GM12878 (cell line): Measurements from ENCODE around the gene RACK1. TPM values are rescaled to one million over a fixed set of nuclear protein-coding genes. Genes with fewer than 3 reads are reported as not detected.

Experiments used
- CBX3 ChIP-seq: fragments of 200-600 bp; sonication (generic); IDR thresholded peaks from 2 replicates; pipeline ENCODE4 v1.6.1; 2016; ENCODE audit warnings: low read depth, borderline replicate concordance
- CBX5 ChIP-seq: sonication (generic); IDR thresholded peaks from 2 replicates; pipeline ENCODE4 v1.6.1; 2016; ENCODE audit warnings: low read depth, moderate library complexity, mild to moderate bottlenecking, inconsistent platforms
- EGR1 ChIP-seq, 2 experiments: IDR thresholded peaks; 1 replicate in 1 of 2; 2 replicates in 1 of 2; pipeline ENCODE4 v1.6.1; 2011 to 2012; ENCODE audit warnings: low read depth in 2 of 2, low read length in 2 of 2, borderline replicate concordance in 1 of 2, mild to moderate bottlenecking in 1 of 2, moderate library complexity in 1 of 2
- HCFC1 ChIP-seq: fragments of 150-350 bp; IDR thresholded peaks from 2 replicates; pipeline ENCODE4 v1.6.1; 2014; ENCODE audit warnings: low read length
- IRF4 ChIP-seq: IDR thresholded peaks from 2 replicates; pipeline ENCODE4 v1.6.1; 2011; ENCODE audit warnings: low read depth, low read length
- MEF2B ChIP-seq: fragments of 450-650 bp; IDR thresholded peaks from 2 replicates; pipeline ENCODE4 v1.6.1; 2018; ENCODE audit warnings: mild to moderate bottlenecking, moderate library complexity; ENCODE audit not compliant: partially characterized antibody, poor library complexity, severe bottlenecking
- POLR2AphosphoS5 ChIP-seq: IDR thresholded peaks from 2 replicates; pipeline ENCODE4 v1.6.1; 2011; ENCODE audit warnings: mild to moderate bottlenecking, low read length, inconsistent platforms
- RAD21 ChIP-seq: IDR thresholded peaks from 2 replicates; pipeline ENCODE4 v1.6.1; 2011; ENCODE audit warnings: mild to moderate bottlenecking, low read depth, low read length, moderate library complexity; ENCODE audit not compliant: insufficient read depth
- SIN3A ChIP-seq: IDR thresholded peaks from 2 replicates; pipeline ENCODE4 v1.6.1; 2012; ENCODE audit warnings: low read depth, low read length, improper control_type of control experiment
- SMARCA5 ChIP-seq: fragments of 450-650 bp; IDR thresholded peaks from 2 replicates; pipeline ENCODE4 v1.6.1; 2017; ENCODE audit warnings: mild to moderate bottlenecking
- SPI1 ChIP-seq: IDR thresholded peaks from 2 replicates; pipeline ENCODE4 v1.6.1; 2011; ENCODE audit warnings: low read depth, mild to moderate bottlenecking, low read length, moderate library complexity, borderline replicate concordance; ENCODE audit not compliant: insufficient read depth
- SREBF2 ChIP-seq: IDR thresholded peaks from 2 replicates; pipeline ENCODE4 v1.6.1; 2012; ENCODE audit warnings: mild to moderate bottlenecking, low read length
- STAT3 ChIP-seq: IDR thresholded peaks from 2 replicates; pipeline ENCODE4 v1.6.1; 2011; ENCODE audit warnings: low read depth, low read length, improper control_type of control experiment
- TCF7 ChIP-seq: IDR thresholded peaks from 2 replicates; pipeline ENCODE4 v1.6.1; 2014; ENCODE audit warnings: antibody characterized with exemption, borderline replicate concordance
- polyA plus RNA-seq, 11 experiments: library from polyadenylated mRNA; depleted of rRNA in 4 of 11; unstranded in 6 of 11; stranded (reverse) in 5 of 11; fragments of >200 nt; fragmentation: Nextera tagmentation in 4 of 11; fragmentation: Illumina TruSeq in 1 of 11; extraction: Ambion mirVana in 4 of 11; extraction: Trizol in 1 of 11; gene quantifications; 1 replicate in 1 of 11; 2 replicates in 10 of 11; pipeline versions ENCODE4 v1.2.1 to v1.2.3, GENCODE V29; 2011 to 2016; ENCODE audit warnings: inconsistent platforms in 2 of 11, missing spikeins in 2 of 11, low read depth in 1 of 11
- total RNA-seq, 4 experiments: library from RNA; depleted of rRNA in 3 of 4; stranded (reverse); fragments of >200 nt in 3 of 4; fragmentation: Illumina TruSeq in 1 of 4; extraction: Trizol in 1 of 4; gene quantifications; 2 replicates each; pipeline versions ENCODE4 v1.2.1 to v1.2.3, GENCODE V29; 2013 to 2021
- TF ChIP-seq, protein P1 (sequence below): IDR thresholded peaks from 2 replicates; pipeline ENCODE4 v1.6.1; 2012; ENCODE audit warnings: low read depth, low read length, improper control_type of control experiment
- TF ChIP-seq, protein P2 (sequence below): IDR thresholded peaks from 2 replicates; pipeline ENCODE4 v1.6.1; 2011; ENCODE audit warnings: low read depth, mild to moderate bottlenecking, low read length, moderate library complexity, borderline replicate concordance; ENCODE audit errors: extremely low read depth
- TF ChIP-seq, protein P3 (sequence below): fragments of 450-650 bp; IDR thresholded peaks from 2 replicates; pipeline ENCODE4 v1.6.1; 2017; ENCODE audit warnings: low read depth, mild to moderate bottlenecking, moderate library complexity
- TF ChIP-seq, protein P4 (sequence below): fragments of 450-650 bp; IDR thresholded peaks from 2 replicates; pipeline ENCODE4 v1.6.1; 2017; ENCODE audit warnings: borderline replicate concordance
- TF ChIP-seq, protein P5 (sequence below): fragments of 450-650 bp; IDR thresholded peaks from 2 replicates; pipeline ENCODE4 v1.6.1; 2016; ENCODE audit warnings: mild to moderate bottlenecking
- TF ChIP-seq, protein P6 (sequence below), 3 experiments: IDR thresholded peaks in 2 of 3; conservative IDR thresholded peaks in 1 of 3; 2 replicates each; pipeline ENCODE4 v1.5.1; 2011; ENCODE audit warnings: low read depth in 3 of 3, low read length in 3 of 3, mild to moderate bottlenecking in 3 of 3, control low read depth in 2 of 3, moderate library complexity in 2 of 3, inconsistent platforms in 1 of 3, mixed read lengths in 1 of 3; ENCODE audit not compliant: control insufficient read depth in 2 of 3, insufficient read depth in 1 of 3; ENCODE audit errors: extremely low read depth in 1 of 3
- TF ChIP-seq, protein P7 (sequence below): IDR thresholded peaks from 2 replicates; pipeline ENCODE4 v1.6.1; 2012; ENCODE audit warnings: low read depth, low read length, improper control_type of control experiment

RACK1 gene
- total and polyA plus RNA-seq, 10 of the 15 experiments (the other 5 are each of a cell fraction or from before 2014, with no cell fraction given), result 1,365 to 6,584 (median 4,167) TPM

DNA sequence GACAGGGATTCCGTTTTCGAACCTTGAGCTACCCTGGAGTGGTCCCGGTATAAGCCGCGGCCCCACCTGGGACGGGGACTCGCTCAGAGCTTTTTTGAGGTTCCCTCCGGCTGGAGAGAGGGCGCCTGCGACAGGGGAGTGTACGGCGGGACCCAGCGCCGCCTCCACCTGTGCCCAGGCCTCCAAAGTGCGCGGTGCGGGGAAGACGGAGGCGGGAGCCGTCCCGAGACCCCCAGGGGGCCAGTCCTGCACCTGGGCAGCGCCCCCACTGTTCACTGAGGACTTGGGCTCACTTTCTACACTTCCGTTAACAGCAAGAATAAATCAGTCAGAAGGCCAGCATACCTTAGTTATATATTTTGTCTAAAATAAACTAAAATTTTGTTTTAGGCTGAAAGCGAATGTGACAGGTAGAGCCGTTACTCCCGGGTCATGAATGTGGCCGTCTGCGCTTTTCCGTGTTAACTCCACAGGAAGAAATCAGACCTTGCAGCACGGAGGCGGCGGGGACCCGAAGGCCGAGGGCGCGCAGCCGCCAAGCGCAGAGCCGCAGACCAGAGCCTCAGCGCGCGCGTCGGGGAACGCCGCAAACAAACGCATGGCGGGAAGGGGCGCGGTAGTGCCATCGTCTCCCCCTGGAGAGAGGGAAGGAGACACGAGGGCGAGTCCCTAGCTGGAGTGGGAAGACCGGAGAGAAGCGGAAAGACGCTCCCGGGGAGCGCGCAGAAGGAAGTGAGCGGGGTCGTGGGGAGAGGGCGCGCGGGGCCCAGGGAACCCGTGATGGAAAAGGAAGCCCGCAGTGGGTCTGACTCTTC is 52.8 kb downstream of the RACK1 start (continued):
- no peak for TF ChIP-seq SREBF2
- no peak for TF ChIP-seq POLR2AphosphoS5
- TF ChIP-seq, protein P1, sequence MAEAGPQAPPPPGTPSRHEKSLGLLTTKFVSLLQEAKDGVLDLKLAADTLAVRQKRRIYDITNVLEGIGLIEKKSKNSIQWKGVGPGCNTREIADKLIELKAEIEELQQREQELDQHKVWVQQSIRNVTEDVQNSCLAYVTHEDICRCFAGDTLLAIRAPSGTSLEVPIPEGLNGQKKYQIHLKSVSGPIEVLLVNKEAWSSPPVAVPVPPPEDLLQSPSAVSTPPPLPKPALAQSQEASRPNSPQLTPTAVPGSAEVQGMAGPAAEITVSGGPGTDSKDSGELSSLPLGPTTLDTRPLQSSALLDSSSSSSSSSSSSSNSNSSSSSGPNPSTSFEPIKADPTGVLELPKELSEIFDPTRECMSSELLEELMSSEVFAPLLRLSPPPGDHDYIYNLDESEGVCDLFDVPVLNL, result peak; percentile 22; the same call in 1 of the 2 replicates
- TF ChIP-seq STAT3, result no peak
- TF ChIP-seq SPI1, result no peak; the same call in 1 of the 2 replicates
- TF ChIP-seq, protein P2, sequence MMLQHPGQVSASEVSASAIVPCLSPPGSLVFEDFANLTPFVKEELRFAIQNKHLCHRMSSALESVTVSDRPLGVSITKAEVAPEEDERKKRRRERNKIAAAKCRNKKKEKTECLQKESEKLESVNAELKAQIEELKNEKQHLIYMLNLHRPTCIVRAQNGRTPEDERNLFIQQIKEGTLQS, result no peak
- TF ChIP-seq, protein P3, sequence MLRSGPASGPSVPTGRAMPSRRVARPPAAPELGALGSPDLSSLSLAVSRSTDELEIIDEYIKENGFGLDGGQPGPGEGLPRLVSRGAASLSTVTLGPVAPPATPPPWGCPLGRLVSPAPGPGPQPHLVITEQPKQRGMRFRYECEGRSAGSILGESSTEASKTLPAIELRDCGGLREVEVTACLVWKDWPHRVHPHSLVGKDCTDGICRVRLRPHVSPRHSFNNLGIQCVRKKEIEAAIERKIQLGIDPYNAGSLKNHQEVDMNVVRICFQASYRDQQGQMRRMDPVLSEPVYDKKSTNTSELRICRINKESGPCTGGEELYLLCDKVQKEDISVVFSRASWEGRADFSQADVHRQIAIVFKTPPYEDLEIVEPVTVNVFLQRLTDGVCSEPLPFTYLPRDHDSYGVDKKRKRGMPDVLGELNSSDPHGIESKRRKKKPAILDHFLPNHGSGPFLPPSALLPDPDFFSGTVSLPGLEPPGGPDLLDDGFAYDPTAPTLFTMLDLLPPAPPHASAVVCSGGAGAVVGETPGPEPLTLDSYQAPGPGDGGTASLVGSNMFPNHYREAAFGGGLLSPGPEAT, result peak; percentile 16
- TF ChIP-seq HCFC1, result no peak
- no peak for TF ChIP-seq CBX3
- TF ChIP-seq, protein P4, sequence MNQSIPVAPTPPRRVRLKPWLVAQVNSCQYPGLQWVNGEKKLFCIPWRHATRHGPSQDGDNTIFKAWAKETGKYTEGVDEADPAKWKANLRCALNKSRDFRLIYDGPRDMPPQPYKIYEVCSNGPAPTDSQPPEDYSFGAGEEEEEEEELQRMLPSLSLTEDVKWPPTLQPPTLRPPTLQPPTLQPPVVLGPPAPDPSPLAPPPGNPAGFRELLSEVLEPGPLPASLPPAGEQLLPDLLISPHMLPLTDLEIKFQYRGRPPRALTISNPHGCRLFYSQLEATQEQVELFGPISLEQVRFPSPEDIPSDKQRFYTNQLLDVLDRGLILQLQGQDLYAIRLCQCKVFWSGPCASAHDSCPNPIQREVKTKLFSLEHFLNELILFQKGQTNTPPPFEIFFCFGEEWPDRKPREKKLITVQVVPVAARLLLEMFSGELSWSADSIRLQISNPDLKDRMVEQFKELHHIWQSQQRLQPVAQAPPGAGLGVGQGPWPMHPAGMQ, result peak; percentile 38; the same call in 1 of the 2 replicates
- peak; percentile 71 for TF ChIP-seq MEF2B
- no peak for TF ChIP-seq TCF7
- no peak for TF ChIP-seq CBX5
- TF ChIP-seq EGR1 (IDR thresholded peaks at IDR 0.05; ENCODE audit: borderline replicate concordance in 1 of 2, low read depth in 2 of 2, low read length in 2 of 2), result no peak
- TF ChIP-seq, protein P5, sequence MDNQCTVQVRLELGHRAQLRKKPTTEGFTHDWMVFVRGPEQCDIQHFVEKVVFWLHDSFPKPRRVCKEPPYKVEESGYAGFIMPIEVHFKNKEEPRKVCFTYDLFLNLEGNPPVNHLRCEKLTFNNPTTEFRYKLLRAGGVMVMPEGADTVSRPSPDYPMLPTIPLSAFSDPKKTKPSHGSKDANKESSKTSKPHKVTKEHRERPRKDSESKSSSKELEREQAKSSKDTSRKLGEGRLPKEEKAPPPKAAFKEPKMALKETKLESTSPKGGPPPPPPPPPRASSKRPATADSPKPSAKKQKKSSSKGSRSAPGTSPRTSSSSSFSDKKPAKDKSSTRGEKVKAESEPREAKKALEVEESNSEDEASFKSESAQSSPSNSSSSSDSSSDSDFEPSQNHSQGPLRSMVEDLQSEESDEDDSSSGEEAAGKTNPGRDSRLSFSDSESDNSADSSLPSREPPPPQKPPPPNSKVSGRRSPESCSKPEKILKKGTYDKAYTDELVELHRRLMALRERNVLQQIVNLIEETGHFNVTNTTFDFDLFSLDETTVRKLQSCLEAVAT, result peak; percentile 37; the same call in 1 of the 2 replicates
- TF ChIP-seq RAD21, result 0 out of 2 replicates have a peak, but pooled peaks have one; percentile 5
- TF ChIP-seq, protein P6, sequence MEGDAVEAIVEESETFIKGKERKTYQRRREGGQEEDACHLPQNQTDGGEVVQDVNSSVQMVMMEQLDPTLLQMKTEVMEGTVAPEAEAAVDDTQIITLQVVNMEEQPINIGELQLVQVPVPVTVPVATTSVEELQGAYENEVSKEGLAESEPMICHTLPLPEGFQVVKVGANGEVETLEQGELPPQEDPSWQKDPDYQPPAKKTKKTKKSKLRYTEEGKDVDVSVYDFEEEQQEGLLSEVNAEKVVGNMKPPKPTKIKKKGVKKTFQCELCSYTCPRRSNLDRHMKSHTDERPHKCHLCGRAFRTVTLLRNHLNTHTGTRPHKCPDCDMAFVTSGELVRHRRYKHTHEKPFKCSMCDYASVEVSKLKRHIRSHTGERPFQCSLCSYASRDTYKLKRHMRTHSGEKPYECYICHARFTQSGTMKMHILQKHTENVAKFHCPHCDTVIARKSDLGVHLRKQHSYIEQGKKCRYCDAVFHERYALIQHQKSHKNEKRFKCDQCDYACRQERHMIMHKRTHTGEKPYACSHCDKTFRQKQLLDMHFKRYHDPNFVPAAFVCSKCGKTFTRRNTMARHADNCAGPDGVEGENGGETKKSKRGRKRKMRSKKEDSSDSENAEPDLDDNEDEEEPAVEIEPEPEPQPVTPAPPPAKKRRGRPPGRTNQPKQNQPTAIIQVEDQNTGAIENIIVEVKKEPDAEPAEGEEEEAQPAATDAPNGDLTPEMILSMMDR (IDR thresholded peaks at IDR 0.05 in 2 of 3, conservative IDR thresholded peaks at IDR 0.05 in 1 of 3; ENCODE audit: control insufficient read depth in 2 of 3, extremely low read depth in 1 of 3, insufficient read depth in 1 of 3, low read depth in 3 of 3, low read length in 3 of 3), result peak; percentile 34 to 45 (median 42)
- TF ChIP-seq IRF4, result no peak
- TF ChIP-seq, protein P7, sequence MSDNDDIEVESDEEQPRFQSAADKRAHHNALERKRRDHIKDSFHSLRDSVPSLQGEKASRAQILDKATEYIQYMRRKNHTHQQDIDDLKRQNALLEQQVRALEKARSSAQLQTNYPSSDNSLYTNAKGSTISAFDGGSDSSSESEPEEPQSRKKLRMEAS, result peak; percentile 50
- no peak for TF ChIP-seq SMARCA5
- TF ChIP-seq SIN3A, result peak; percentile 48; the same call in 1 of the 2 replicates
